Activated CD8-positive, alpha-beta T cell treated with anti-CD3 and anti-CD28 coated beads for 36 hours (primary cell): ENCODE measurements around the gene GDI2. TPM values are rescaled to one million over a fixed set of nuclear protein-coding genes. Genes with fewer than 3 reads are reported as not detected.

ENCODE experiments used
- ATAC-seq: fragments of 200-7000 bp; cut with Tn5 transposase; one replicate; pipeline ENCODE4 v1.10.0; 2021; ENCODE audit warnings: mild to moderate bottlenecking, moderate library complexity
- CTCF ChIA-PET: fragments of 350-600 bp; sonication (Branson Sonifier 250); formaldehyde crosslinking; loops from one replicate; lab custom pipeline; 2021; ENCODE audit warnings: antibody characterized with exemption; lab: Charles Lee
- POLR2A ChIA-PET: fragments of 350-600 bp; sonication (Branson Sonifier 250); formaldehyde crosslinking; loops from one replicate; lab custom pipeline; 2021; ENCODE audit warnings: antibody characterized with exemption; lab: Charles Lee
- DNase-seq: peaks from one replicate; pipeline ENCODE4 v3.0.0-alpha.2; 2020
- H3K27ac Mint-ChIP-seq: one replicate; pipeline ENCODE4 v1.8.0; 2021; ENCODE audit warnings: mild to moderate bottlenecking, mixed read lengths
- H3K27me3 Mint-ChIP-seq: one replicate; pipeline ENCODE4 v1.8.0; 2021; ENCODE audit warnings: mixed read lengths
- H3K36me3 Mint-ChIP-seq: one replicate; pipeline ENCODE4 v1.8.0; 2021; ENCODE audit warnings: low read depth, mixed read lengths
- H3K4me1 Mint-ChIP-seq: one replicate; pipeline ENCODE4 v1.8.0; 2021; ENCODE audit warnings: low read depth, mixed read lengths
- H3K4me3 Mint-ChIP-seq: one replicate; pipeline ENCODE4 v1.8.0; 2021; ENCODE audit warnings: mild to moderate bottlenecking, moderate library complexity, mixed read lengths
- H3K9me3 Mint-ChIP-seq: one replicate; pipeline ENCODE4 v1.8.0; 2021; ENCODE audit warnings: mixed read lengths
- CTCF ChIP-seq: fragments of 200-600 bp; IDR thresholded peaks from one replicate; pipeline ENCODE4 v1.8.0; 2022; ENCODE audit warnings: antibody characterized with exemption, mild to moderate bottlenecking
- intact Hi-C: fragments of 100-400 bp; cut with micrococcal nuclease; formaldehyde crosslinking; loops from one replicate; pipeline ENCODE4 v1.10.0; 2022
- total RNA-seq, 2 experiments: library from RNA; stranded (reverse); gene quantifications; one replicate each; pipeline ENCODE4 v1.2.3, GENCODE V29; 2021

GDI2 gene
- total RNA-seq, 2 experiments from 2014 or later: 288 to 291 TPM

- Mint-ChIP-seq H3K9me3 (no peaks in the 10 kb centered on the region), H3K36me3 (peaks cover 45% of the 10 kb centered on the region), H3K27me3 (no peaks in the 10 kb centered on the region), H3K4me3 (no peak overlapping the region), H3K27ac (peak overlapping the region; percentile 62), H3K4me1 (peaks cover 15% of the 10 kb centered on the region)
- CTCF ChIA-PET: interaction anchor here (1.1 kb wide), 1 partner anchor 45 kb away, joined by 3 read pairs; no protein-coding TSS in a partner anchor
- POLR2A ChIA-PET: interaction anchor here (1.0 kb wide), 1 partner anchor 41 kb away, joined by 3 read pairs; no protein-coding TSS in a partner anchor
- TF ChIP-seq CTCF: no peak
- no peak for ATAC-seq
- intact Hi-C loops: no loop called here
- DNase-seq: no peak
These were observed 76.6 kb downstream of the GDI2 start for GRCh38 chr10:5736591-5736990.

GRCh38 chr10:5735119-5735518 is 78.1 kb downstream of the GDI2 start:
- Mint-ChIP-seq H3K27ac (peak overlapping the region; percentile 48), H3K36me3 (peaks cover 44% of the 10 kb centered on the region), H3K27me3 (no peaks in the 10 kb centered on the region), H3K4me1 (peaks cover 26% of the 10 kb centered on the region), H3K4me3 (no peak overlapping the region), H3K9me3 (no peaks in the 10 kb centered on the region)
- ATAC-seq (no peak), DNase-seq (no peak)
- no peak for TF ChIP-seq CTCF
- intact Hi-C loops: no loop called here
- CTCF ChIA-PET: interaction anchor here (1.4 kb wide), 1 partner anchor 21 kb away, joined by 4 read pairs; no protein-coding TSS in a partner anchor
- POLR2A ChIA-PET: no interaction called here

DNA sequence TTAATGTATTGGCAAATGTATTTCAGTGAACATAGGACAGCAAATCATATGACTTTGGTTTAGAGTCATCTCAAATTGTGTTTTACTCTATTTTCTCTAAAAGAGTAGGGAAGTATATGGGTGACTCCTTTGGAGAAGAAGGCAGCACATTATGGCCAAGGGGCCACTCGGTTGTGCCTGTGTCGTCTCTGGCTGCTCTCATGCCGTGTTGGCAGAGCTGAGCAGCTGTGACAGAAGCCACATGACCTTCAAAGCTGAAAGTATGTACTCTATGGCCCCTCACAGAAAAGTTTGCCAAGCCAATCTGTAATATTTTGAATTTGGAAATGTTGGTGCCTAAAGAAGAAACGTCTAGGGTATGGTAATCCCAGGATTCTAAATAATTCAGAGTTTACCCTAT is 81.1 kb downstream of the GDI2 start:
- Mint-ChIP-seq H3K27me3 (no peaks in the 10 kb centered on the region), H3K36me3 (peaks cover 46% of the 10 kb centered on the region), H3K9me3 (no peaks in the 10 kb centered on the region), H3K4me3 (no peak overlapping the region), H3K27ac (peak overlapping the region; percentile 82), H3K4me1 (peaks cover 32% of the 10 kb centered on the region)
- ATAC-seq (peak; percentile 13), DNase-seq (no peak)
- ChIA-PET POLR2A (interaction anchor here (1.3 kb wide), 1 partner anchor 15 kb away, joined by 4 read pairs; no protein-coding TSS in a partner anchor), CTCF (interaction anchor here (1.0 kb wide), 1 partner anchor 110 kb away, joined by 4 read pairs; no protein-coding TSS in a partner anchor)
- intact Hi-C loops: no loop called here
- TF ChIP-seq CTCF: no peak

DNA sequence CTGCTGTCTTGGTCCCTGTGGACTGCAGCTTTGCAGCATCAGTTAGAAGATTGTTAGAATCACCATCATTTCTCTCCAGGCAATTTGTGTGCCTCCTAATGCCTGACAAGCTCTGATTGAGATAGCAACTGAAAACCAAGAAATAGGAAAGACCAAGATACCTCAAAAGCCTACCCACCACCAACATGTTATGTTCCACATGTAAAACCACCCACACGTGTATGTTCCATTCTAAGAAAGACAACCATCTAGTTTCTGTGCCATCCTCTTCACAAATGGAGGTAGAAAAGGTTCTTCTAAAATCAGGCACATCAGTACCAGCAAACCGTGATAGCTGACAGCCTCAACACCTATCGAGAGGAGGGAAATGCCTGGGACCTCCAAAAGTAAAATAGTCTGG is 81.7 kb downstream of the GDI2 start:
- H3K27me3 Mint-ChIP-seq: no peaks in the 10 kb centered on the region
- intact Hi-C loops: no loop called here
- H3K27ac Mint-ChIP-seq: peak overlapping the region; percentile 82
- POLR2A ChIA-PET: interaction anchor here (0.6 to 1.8 kb wide), 3 partner anchors 14 to 39 kb away, joined by 3 to 4 read pairs (median 4); no protein-coding TSS in a partner anchor
- no peaks in the 10 kb centered on the region for H3K9me3 Mint-ChIP-seq
- no peak overlapping the region for H3K4me3 Mint-ChIP-seq
- ATAC-seq (peak; percentile 58), DNase-seq (peak; percentile 16)
- no peak for TF ChIP-seq CTCF
- CTCF ChIA-PET: interaction anchor here (1.0 kb wide), 1 partner anchor 109 kb away, joined by 4 read pairs; no protein-coding TSS in a partner anchor
- H3K36me3 Mint-ChIP-seq: peaks cover 49% of the 10 kb centered on the region
- peaks cover 30% of the 10 kb centered on the region for H3K4me1 Mint-ChIP-seq

GRCh38 chr10:5730766-5731165 is 82.5 kb downstream of the GDI2 start:
- Mint-ChIP-seq H3K27me3 (no peaks in the 10 kb centered on the region), H3K9me3 (no peaks in the 10 kb centered on the region), H3K36me3 (peaks cover 53% of the 10 kb centered on the region), H3K4me3 (no peak overlapping the region), H3K27ac (peak overlapping the region; percentile 82), H3K4me1 (peaks cover 29% of the 10 kb centered on the region)
- DNase-seq: no peak
- TF ChIP-seq CTCF: no peak
- intact Hi-C loops: no loop called here
- ATAC-seq: no peak
- ChIA-PET POLR2A (interaction anchor here (0.6 to 1.8 kb wide), 2 partner anchors 22 to 38 kb away, joined by 3 to 4 read pairs; no protein-coding TSS in a partner anchor), CTCF (interaction anchor here (1.0 kb wide), 1 partner anchor 42 kb away, joined by 3 read pairs; no protein-coding TSS in a partner anchor)
